Activated CD8-positive, alpha-beta memory T cell treated with anti-CD3 and anti-CD28 coated beads, Interleukin-2, amount 50 U/mL, for 24 hours (primary cell): ENCODE data around the gene MRPL1.
"Not testable (repeated sequence)": the region's sequence is repeated elsewhere in the genome, so short reads cannot be mapped to it uniquely, and the experiment has no call there.

ENCODE experiments used
- DNase-seq: peaks from one replicate; pipeline ENCODE4 v3.0.0-alpha.2; 2020; ENCODE audit errors: extremely low read depth

Gene MRPL1

DNA sequence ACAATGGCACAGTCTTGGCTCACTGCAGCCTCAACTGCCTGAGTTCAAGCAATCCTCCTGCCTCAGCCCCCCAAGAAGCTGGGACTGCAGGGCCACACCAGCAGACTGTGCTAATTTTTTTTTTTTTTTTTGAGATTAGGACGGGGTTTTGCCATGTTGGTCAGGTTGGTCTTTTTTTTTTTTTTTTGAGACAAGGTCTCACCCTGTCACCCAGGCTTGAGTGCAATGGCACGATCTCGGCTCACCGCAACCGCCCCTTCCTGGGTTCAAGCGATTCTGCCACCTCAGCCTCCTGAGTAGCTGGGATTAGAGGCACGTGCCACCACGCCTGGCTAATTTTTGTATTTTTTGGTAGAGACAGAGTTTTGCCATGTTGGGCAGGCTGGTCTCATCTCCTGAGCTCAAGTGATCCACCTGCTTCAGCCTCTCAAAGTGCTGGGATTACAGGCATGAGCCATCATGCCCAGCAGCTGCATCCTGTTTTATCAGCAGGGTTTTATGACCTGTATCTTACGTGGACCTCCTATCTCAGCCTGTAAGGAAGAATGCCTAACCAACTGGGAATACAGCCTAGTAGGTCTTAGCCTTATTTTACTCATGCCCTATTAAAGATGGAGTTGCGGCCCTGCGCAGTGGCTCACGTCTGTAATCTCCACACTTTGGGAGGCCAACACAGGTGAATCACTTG lies 13.2 kb upstream of the MRPL1 start:
- no peak for DNase-seq

DNA sequence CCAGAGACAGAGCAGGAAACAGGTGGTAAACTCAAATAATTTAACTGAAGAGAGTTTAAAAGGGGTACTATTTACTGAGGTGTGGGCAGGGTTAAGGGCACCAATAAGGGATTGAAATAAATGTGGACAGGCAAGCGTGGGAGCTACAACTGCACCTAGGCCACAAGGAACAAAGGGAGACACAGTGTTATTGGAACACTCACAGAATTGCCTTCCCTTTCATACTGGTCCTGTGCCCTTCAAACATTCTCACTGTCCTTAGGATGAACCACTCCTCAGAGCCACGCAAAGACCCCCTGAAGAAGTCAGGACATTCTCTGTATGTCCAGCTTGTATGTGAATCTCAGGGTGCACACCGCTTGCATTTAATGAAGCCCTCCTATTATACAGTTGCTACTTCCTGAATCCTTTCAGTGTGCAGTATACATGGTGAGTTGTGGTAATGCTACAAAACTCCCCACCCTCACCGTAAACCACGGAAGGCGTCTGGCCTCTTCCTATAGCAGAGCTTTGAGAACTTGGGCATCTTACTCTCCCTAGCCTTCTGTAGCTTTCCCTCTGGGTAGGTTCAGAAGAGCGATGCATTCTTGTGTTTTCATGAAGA lies 9.6 kb upstream of the MRPL1 start:
- peak; percentile 39 for DNase-seq

GRCh38 chr4:77854431-77855111 lies 8.1 kb upstream of the MRPL1 start:
- no peak for DNase-seq

DNA sequence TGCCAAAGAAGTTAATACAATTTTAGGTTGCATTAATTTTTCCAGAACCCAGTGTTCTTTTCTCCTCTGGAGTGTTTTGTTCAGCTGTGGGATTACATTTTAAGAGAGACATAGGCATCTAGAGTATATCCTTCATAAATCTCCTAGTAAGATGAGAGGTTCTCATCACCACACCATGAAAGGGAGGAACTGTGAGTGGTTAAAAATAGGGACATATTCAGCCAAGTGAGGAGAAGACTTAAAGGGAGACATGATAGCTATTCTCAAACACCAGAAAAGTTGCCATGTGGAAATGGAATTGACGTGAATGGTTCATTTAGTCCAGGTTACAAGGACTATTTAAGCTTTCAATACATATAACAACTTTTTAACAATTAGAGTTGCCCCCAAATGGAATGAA lies 6.5 kb upstream of the MRPL1 start:
- DNase-seq, result no peak

GRCh38 chr4:77859256-77859655 lies 3.4 kb upstream of the MRPL1 start:
- DNase-seq, result no peak

GRCh38 chr4:77861495-77861894 lies 1.1 kb upstream of the MRPL1 start:
- DNase-seq, result no peak

DNA sequence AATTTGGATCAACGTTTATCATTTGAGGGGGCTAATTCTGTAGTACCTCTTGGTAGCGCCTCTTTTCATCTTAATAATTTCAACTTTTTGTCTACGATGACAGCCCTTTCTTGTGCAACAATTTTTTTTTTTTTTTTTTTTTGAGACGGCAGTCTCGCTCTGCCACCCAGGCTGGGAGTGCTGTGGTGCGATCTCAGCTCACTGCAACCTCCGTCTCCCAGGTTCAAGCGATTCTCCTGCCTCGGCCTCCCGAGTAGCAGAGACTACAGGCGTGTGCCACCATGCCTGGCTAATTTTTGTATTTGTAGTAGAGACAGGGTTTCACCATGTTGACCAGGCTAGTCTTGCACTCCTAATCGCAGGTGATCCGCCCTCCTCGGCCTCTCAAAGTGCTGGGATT lies 711 bp downstream of the MRPL1 start:
- not testable (repeated sequence) for DNase-seq

DNA sequence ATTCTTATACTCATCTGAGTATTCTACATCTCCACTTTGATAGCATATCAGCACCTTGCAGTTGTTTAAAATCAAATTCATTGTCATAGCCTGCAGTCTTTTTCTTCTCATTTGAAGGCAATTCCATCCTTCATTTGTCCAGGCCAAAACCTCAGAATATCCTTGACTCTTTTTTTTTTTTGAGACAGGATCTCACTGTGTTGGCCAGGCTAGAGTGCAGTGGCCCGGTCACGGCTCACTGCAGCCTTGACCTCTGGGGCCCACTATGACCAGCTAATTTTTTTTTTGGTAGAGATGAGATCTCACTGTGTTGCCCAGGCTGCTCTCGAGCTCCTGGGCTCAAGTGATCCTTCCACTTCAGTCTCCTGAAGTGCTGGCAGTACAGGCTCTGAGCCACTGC lies 2.6 kb downstream of the MRPL1 start:
- DNase-seq, result no peak

- DNase-seq, result no peak
Measured at GRCh38 chr4:77872723-77873445, 10.3 kb downstream of the MRPL1 start.

DNA sequence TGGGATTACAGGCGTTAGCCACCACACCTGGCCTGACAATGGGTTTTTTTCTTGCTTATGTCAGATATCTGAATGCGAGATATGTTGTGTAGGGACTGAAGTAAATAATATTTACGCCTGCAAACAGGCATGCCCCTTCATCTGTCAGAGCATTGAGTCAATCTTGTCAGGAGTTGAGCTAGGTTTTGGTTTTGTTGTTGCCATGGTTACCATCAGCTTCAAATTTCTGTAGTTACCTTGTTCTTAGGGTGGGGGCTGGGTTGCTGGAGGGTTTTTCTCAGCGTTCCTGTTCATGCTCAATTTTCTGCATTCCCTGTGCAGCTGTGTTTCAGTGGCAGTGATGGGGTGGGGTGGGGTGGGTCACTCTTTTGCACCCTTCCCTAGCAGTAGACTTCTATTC lies 14.5 kb downstream of the MRPL1 start:
- no peak for DNase-seq

- no peak for DNase-seq
Measured at GRCh38 chr4:77877771-77878565, 15.3 kb downstream of the MRPL1 start.

DNA sequence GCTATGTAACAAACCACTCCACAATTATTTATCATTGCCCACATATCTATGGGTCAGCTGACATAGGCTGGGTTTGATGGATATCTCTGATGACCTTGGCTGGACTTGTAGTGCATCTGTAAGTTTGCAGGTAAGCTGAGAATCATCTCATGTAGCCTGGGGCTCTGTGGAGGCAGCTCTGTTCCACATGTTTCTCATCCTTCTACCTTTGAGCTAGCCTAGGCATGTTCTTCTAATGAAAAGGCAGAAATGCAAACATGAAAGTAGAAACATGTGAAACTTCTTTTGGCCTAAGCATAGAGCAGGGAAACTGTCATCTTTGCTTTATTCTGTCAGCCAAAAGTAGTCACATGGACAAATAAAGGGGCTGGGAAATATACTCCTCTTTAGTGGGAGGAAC lies 18.2 kb downstream of the MRPL1 start:
- DNase-seq, result no peak

DNA sequence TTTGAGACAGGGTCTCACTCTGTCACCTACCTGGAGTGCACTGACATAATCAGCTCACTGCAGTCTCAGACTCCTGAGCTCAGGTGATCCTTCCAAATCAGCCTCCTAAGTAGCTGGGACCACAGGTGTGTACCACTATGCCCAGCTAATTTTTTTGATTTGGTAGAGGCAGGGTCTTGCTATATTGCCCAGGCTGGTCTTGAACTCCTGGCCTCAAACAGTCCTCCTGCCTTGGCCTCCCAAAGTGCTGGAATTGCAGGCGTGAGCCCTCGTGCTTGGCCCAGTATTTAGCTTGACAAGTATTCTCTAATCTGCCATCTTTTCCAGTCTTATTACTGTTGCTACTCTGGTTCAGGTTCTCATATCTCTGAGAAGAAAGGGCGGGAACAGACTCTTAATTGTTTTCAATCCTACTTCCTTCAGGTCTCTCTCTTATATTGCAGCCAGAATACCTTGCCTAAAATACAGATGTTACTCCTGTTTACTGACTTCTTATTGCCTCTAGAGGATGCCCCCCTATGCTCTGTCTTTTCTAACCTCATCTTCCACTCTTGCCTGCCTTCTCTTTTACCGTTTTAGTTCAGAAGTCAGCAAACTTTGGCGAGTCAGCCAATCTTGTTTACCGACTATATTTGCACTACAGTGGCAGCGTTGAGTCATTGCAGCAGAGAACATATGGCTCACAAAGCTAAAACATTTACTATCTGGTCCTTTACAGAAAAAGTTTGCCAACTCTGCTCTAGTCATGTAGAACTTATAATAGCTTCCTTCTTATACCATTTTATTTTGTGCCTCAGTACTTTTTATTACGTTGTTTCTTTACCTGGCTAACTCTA lies 19.0 kb downstream of the MRPL1 start:
- DNase-seq, result no peak

GRCh38 chr4:77893451-77893850 lies 30.8 kb downstream of the MRPL1 start:
- DNase-seq, result no peak

GRCh38 chr4:77899607-77900006 lies 37.0 kb downstream of the MRPL1 start:
- DNase-seq, result no peak

GRCh38 chr4:77903186-77903585 lies 40.6 kb downstream of the MRPL1 start:
- DNase-seq, result no peak

GRCh38 chr4:77905651-77906263 lies 43.1 kb downstream of the MRPL1 start:
- DNase-seq, result no peak

DNA sequence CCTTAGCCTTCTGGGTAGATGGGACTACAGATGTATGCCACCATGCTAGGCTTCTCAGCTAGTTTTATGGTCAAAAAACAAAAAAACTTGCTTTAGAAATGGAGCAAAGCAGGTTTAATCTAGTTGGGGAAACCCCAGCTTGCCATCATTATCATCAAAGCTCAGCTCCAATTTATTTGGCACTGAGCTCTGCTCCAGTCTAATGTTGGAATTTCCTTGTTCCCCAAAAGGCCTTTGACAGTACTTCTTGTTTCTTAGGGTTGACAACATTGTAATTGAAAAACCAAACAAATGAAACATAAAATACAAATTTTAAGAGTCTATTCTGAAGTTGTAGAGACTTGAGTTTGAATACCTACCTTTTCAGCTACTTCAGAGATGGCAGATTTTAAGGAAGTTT lies 48.0 kb downstream of the MRPL1 start:
- DNase-seq, result no peak

DNA sequence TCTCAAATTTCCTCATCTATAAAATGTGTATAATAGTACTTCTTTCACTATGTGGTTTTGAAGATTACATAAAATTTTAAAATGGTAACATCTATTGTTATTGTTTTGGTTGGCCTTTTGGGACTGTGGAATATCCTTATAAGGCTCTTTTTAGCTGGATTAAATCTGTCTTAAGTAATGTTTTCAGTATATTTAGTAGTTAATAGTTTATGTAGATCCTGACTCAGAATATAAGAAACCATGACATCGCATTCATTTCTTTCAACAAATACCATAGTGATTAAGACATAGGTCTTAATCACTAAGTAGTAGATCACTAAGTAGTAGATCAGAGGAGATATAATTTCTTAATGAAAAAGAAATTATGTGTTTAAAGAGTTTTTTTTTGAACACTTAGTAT lies 48.5 kb downstream of the MRPL1 start:
- no peak for DNase-seq

DNA sequence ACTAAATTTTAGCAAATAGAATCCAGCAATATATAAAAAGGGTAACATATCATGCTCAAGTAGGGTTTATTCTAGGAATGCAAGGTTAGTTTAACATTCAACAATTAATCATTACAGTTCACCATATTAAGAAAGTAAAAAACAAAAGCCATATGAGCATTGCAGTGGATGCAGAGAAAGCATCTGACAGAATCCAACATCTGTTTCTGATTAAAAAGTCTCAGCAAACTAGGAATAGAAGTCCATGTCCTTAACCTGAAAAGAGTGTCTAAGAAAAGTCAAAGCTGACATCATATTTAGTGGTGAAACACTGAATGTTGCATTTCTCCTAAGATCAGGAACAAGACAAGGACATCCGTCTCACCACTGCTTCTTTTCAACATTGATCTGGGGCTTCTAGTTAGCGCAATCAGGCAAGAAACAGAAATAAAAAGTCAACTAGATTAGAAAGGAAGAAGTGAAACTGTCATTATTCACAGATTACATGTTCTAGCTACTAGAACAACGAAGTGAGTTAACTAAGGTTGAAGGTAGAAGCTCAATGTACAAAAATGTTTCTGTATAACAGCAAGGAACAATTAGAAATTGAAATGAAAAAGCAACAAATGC lies 49.3 kb downstream of the MRPL1 start:
- no peak for DNase-seq
